Erythroblast (primary cell): ENCODE data around the gene CPED1.

Source experiments
- GATA1 ChIP-seq: IDR thresholded peaks from 2 replicates; pipeline ENCODE4 v1.6.1; 2011; ENCODE audit warnings: low read depth, mild to moderate bottlenecking, control low read depth, low read length, moderate library complexity
- POLR2A ChIP-seq: IDR thresholded peaks from 2 replicates; pipeline ENCODE4 v1.6.1; 2011; ENCODE audit warnings: mild to moderate bottlenecking, low read length

- no peak for TF ChIP-seq POLR2A
- no peak for TF ChIP-seq GATA1
Measured at GRCh38 chr7:121019018-121019417, 30.5 kb downstream of the CPED1 start.
